Stomach (tissue), 4 donors: Measurements from ENCODE around the gene FUT2.

Experiments
- CTCF ChIP-seq, 7 experiments: fragments of 450-650 bp in 4 of 7; fragments of 200-600 bp in 3 of 7; sonication (generic) in 3 of 7; IDR thresholded peaks; one replicate each; pipeline ENCODE4 v1.5.1; 2016 to 2019; ENCODE audit warnings: antibody characterized with exemption in 7 of 7, control low read depth in 2 of 7, mild to moderate bottlenecking in 1 of 7
- EP300 ChIP-seq: sonication (generic); formaldehyde crosslinking; IDR thresholded peaks from one replicate; pipeline ENCODE4 v1.6.1; 2017; ENCODE audit warnings: antibody characterized with exemption

GRCh38 chr19:48668332-48668731 is 27.4 kb upstream of the FUT2 start:
- TF ChIP-seq EP300, result no peak
- no peak for TF ChIP-seq CTCF (IDR thresholded peaks at IDR 0.05)
